IMR-90 (cell line): ENCODE data around the gene KRT1. TPM values are rescaled to one million over a fixed set of nuclear protein-coding genes. Genes with fewer than 3 reads are reported as not detected.
"Not testable (repeated sequence)": the region's sequence is repeated elsewhere in the genome, so short reads cannot be mapped to it uniquely, and the experiment has no call there.

Experiments
- ATAC-seq: fragments of 200-7000 bp; cut with Tn5 transposase; 2 replicates; pipeline ENCODE4 v1.9.1; 2020; ENCODE audit warnings: low read depth, mild to moderate bottlenecking, moderate library complexity
- BruUV-seq: library from RNA; stranded (reverse); fragments of 400-500 nt; replicated peaks from 2 replicates; lab custom pipeline; 2021; lab: Mats Ljungman, UMichigan
- CTCF ChIA-PET: fragments of 300-600 bp; formaldehyde crosslinking; extraction: SDS; loops from one replicate; lab custom pipeline; 2021; ENCODE audit warnings: antibody characterized with exemption; lab: Yijun Ruan, JAX
- POLR2A ChIA-PET: fragments of 300-600 bp; sonication (Branson Sonifier 250); formaldehyde crosslinking; loops from one replicate; lab custom pipeline; 2022; ENCODE audit warnings: antibody characterized with exemption; ENCODE audit not compliant: unreplicated experiment; lab: Charles Lee
- DNase-seq: peaks from one replicate; pipeline ENCODE4 v3.0.0; 2013
- H2AFZ ChIP-seq: replicated peaks from 2 replicates; pipeline ENCODE3; 2013; ENCODE audit warnings: low read length, mild to moderate bottlenecking; ENCODE audit not compliant: poor library complexity
- H2AK5ac ChIP-seq: 2 replicates; pipeline ENCODE4 v1.6.1; 2013; ENCODE audit warnings: low read depth, low read length, inconsistent platforms
- H2AK9ac ChIP-seq: replicated peaks from 2 replicates; pipeline ENCODE3; 2013; ENCODE audit warnings: mild to moderate bottlenecking, low read depth, low read length, moderate library complexity; ENCODE audit not compliant: poor library complexity
- H2BK120ac ChIP-seq: 2 replicates; pipeline ENCODE4 v1.6.1; 2013; ENCODE audit warnings: low read depth, low read length, inconsistent platforms
- H2BK15ac ChIP-seq: 3 replicates; pipeline ENCODE4 v1.6.1; 2013; ENCODE audit warnings: low read depth, low read length, inconsistent platforms
- H2BK20ac ChIP-seq: 2 replicates; pipeline ENCODE4 v1.6.1; 2013; ENCODE audit warnings: low read depth, mild to moderate bottlenecking, inconsistent platforms, low read length, moderate library complexity
- H2BK5ac ChIP-seq: 2 replicates; pipeline ENCODE4 v1.6.1; 2013; ENCODE audit warnings: mild to moderate bottlenecking, low read depth, low read length, inconsistent platforms; ENCODE audit not compliant: poor library complexity, severe bottlenecking
- H3K14ac ChIP-seq: replicated peaks from 2 replicates; pipeline ENCODE4 v1.6.1; 2013; ENCODE audit warnings: low read depth, low read length, inconsistent platforms
- H3K18ac ChIP-seq: 2 replicates; pipeline ENCODE4 v1.6.1; 2013; ENCODE audit warnings: low read depth, low read length, control low read depth
- H3K23ac ChIP-seq: 2 replicates; pipeline ENCODE4 v1.6.1; 2013; ENCODE audit warnings: low read depth, low read length, inconsistent platforms
- H3K27ac ChIP-seq: 2 replicates; pipeline ENCODE4 v1.5.1; 2013; ENCODE audit warnings: mild to moderate bottlenecking, control low read depth, low read length; ENCODE audit not compliant: insufficient read depth
- H3K27me3 ChIP-seq: 2 replicates; pipeline ENCODE4 v1.6.1; 2013; ENCODE audit warnings: low read length; ENCODE audit not compliant: control insufficient read depth, insufficient read depth
- H3K36me3 ChIP-seq: 2 replicates; pipeline ENCODE4 v1.6.1; 2013; ENCODE audit warnings: low read length, mixed read lengths; ENCODE audit not compliant: control insufficient read depth, insufficient read depth
- H3K4ac ChIP-seq: 2 replicates; pipeline ENCODE4 v1.6.1; 2013; ENCODE audit warnings: low read depth, low read length, inconsistent platforms
- H3K4me1 ChIP-seq: 2 replicates; pipeline ENCODE4 v1.6.1; 2013; ENCODE audit warnings: low read length, mixed read lengths; ENCODE audit not compliant: control insufficient read depth, insufficient read depth
- H3K4me2 ChIP-seq: 2 replicates; pipeline ENCODE4 v1.6.1; 2013; ENCODE audit warnings: low read depth, mild to moderate bottlenecking, control low read depth, low read length, moderate library complexity
- H3K4me3 ChIP-seq: 2 replicates; pipeline ENCODE4 v1.5.1; 2013; ENCODE audit warnings: low read depth, mild to moderate bottlenecking, control low read depth, low read length, moderate library complexity; ENCODE audit not compliant: insufficient read depth
- H3K56ac ChIP-seq: 2 replicates; pipeline ENCODE4 v1.6.1; 2013; ENCODE audit warnings: low read length, inconsistent platforms; ENCODE audit not compliant: insufficient read depth; ENCODE audit errors: extremely low read depth
- H3K79me1 ChIP-seq, 2 experiments: 2 replicates each; pipeline ENCODE4 v1.6.1; 2013; ENCODE audit warnings: low read length in 2 of 2, inconsistent platforms in 1 of 2, low read depth in 1 of 2
- H3K9ac ChIP-seq: 2 replicates; pipeline ENCODE4 v1.6.1; 2013; ENCODE audit warnings: low read depth, low read length, control low read depth
- H3K9me1 ChIP-seq: 2 replicates; pipeline ENCODE4 v1.6.1; 2013; ENCODE audit warnings: low read length, inconsistent platforms; ENCODE audit not compliant: insufficient read depth
- H3K9me3 ChIP-seq: 2 replicates; pipeline ENCODE4 v1.6.1; 2013; ENCODE audit warnings: low read length; ENCODE audit not compliant: control insufficient read depth, insufficient read depth
- H4K20me1 ChIP-seq: 2 replicates; pipeline ENCODE4 v1.6.1; 2013; ENCODE audit warnings: low read length, inconsistent platforms; ENCODE audit not compliant: insufficient read depth
- H4K5ac ChIP-seq: 2 replicates; pipeline ENCODE4 v1.6.1; 2013; ENCODE audit warnings: mild to moderate bottlenecking, low read depth, low read length, control low read depth
- H4K8ac ChIP-seq, 2 experiments: 2 replicates each; pipeline ENCODE4 v1.6.1; 2013; ENCODE audit warnings: low read depth in 2 of 2, low read length in 2 of 2, control low read depth in 1 of 2, inconsistent platforms in 1 of 2
- H4K91ac ChIP-seq: 2 replicates; pipeline ENCODE4 v1.6.1; 2013; ENCODE audit warnings: low read depth, low read length, inconsistent platforms; ENCODE audit not compliant: insufficient read depth
- SMC3 ChIP-seq: fragments of 150-350 bp; IDR thresholded peaks from 2 replicates; pipeline ENCODE4 v1.6.1; 2016; ENCODE audit warnings: low read depth, mild to moderate bottlenecking, antibody characterized with exemption, low read length, moderate library complexity
- whole genome bisulfite sequencing, 2 experiments: methylation state at CpG; one replicate each; pipeline versions ENCODE4 v1.1.5 to v1.1.7; 2013; ENCODE audit warnings: missing lambda C conversion rate in 2 of 2; ENCODE audit not compliant: insufficient read length in 1 of 2; ENCODE audit errors: extremely low coverage in 2 of 2; 5-methylcytosine and 5-hydroxymethylcytosine counted together
- dilution Hi-C: fragments of 300-500 bp; cut with HindIII; formaldehyde crosslinking; loops from one replicate; pipeline ENCODE4 v1.14.3; 2018; ENCODE audit warnings: low sequenced_read_pairs; ENCODE audit not compliant: unreplicated experiment
- in situ Hi-C: fragments of 300-500 bp; cut with MboI; formaldehyde crosslinking; loops from 3 replicates; pipeline ENCODE4 v1.14.3; 2019; ENCODE audit warnings: low sequenced_read_pairs, inconsistent platforms, mixed read lengths
- intact Hi-C: fragments of 100-400 bp; cut with micrococcal nuclease; formaldehyde crosslinking; loops from 2 replicates; pipeline ENCODE4 v1.10.0; 2022
- polyA plus RNA-seq, 3 experiments: library from polyadenylated mRNA; depleted of rRNA; stranded (reverse); fragments of >200 nt; gene quantifications; 2 replicates each; pipeline ENCODE4 v1.2.3, GENCODE V29; 2012; ENCODE audit warnings: low replicate concordance in 1 of 3
- total RNA-seq: library from RNA; depleted of rRNA; stranded (reverse); fragments of >200 nt; gene quantifications from 2 replicates; pipeline ENCODE4 v1.2.3, GENCODE V29; 2012

KRT1 gene
- total and polyA plus RNA-seq, 2 of the 4 experiments (the other 2 are of a cell fraction): not detected

DNA sequence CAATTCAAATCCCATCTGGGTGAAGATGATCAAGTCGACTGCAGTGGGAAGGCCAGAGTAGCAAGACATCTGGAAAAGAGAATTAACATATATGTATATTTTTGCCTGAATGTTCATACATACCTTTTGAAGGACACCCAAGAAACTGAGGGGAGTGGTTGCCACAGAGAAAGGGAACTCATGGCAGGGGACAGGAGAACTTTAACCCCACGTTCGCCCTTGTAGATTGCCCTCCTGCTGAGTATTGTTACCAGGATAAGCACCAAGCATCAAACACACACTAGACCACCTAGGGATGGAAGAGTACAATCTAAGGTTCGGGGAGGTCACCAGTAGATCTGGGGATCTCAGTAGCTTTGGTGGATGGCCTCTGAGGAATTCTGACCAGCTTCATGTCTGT lies 9.7 kb downstream of the KRT1 start:
- Histone ChIP-seq H2BK120ac (no peak overlapping the region), H2AFZ (no peak overlapping the region), H4K20me1 (no peaks in the 10 kb centered on the region), H2AK9ac (no peak overlapping the region), H3K4me2 (no peak overlapping the region), H3K9me3 (no peaks in the 10 kb centered on the region), H3K27ac (no peak overlapping the region), H4K91ac (no peak overlapping the region), H3K4ac (no peak overlapping the region), H3K9ac (no peak overlapping the region), H3K56ac (no peak overlapping the region), H3K23ac (no peak overlapping the region), H3K79me1 (no peaks in the 10 kb centered on the region), H2BK20ac (no peak overlapping the region), H3K9me1 (no peaks in the 10 kb centered on the region), H3K4me3 (no peak overlapping the region), H4K5ac (no peak overlapping the region), H3K27me3 (peaks cover 15% of the 10 kb centered on the region), H3K14ac (no peak overlapping the region), H3K36me3 (no peaks in the 10 kb centered on the region), H4K8ac (no peak overlapping the region), H2BK15ac (no peak overlapping the region), H3K4me1 (no peaks in the 10 kb centered on the region), H2BK5ac (no peak overlapping the region), H2AK5ac (no peak overlapping the region), H3K18ac (no peak overlapping the region)
- DNase-seq (no peak), ATAC-seq (no peak)
- no peak for TF ChIP-seq SMC3
- intact Hi-C loops (no loop called here), in situ Hi-C loops (no loop called here), dilution Hi-C loops (no loop called here)
- no TSS peak for BruUV-seq
- CTCF ChIA-PET: no interaction called here
- WGBS, 2 experiments: no CpG with 5 or more reads among the region's 4 CpGs
- POLR2A ChIA-PET: no interaction called here

DNA sequence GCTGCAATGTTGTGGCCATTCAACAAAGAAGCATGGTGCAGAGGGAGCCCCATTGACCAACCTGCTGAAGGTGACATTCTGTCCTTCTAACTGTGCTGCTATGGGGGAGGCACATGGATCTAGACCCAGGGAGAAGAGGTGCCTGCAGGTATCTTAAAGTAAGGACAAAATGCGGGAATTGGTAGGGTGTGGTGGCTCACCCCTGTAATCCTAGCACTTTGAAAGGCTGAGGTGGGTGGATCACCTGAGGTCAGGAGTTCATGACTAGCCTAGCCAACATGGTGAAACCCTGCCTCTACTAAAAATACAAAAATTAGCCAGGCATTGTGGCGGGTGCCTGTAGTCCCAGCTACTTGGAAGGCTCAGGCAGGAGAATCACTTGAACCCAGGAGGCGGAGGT lies 10.3 kb downstream of the KRT1 start:
- CTCF ChIA-PET, dilution Hi-C loops, H2BK15ac ChIP-seq, H3K56ac ChIP-seq, H3K4me3 ChIP-seq, H3K23ac ChIP-seq, H3K36me3 ChIP-seq, H2BK5ac ChIP-seq, H3K4me2 ChIP-seq, H3K9ac ChIP-seq, ATAC-seq, intact Hi-C loops, H4K91ac ChIP-seq, H4K5ac ChIP-seq, H3K27ac ChIP-seq, H2BK20ac ChIP-seq, H3K4ac ChIP-seq, H3K14ac ChIP-seq, H3K9me1 ChIP-seq, H3K9me3 ChIP-seq, H2BK120ac ChIP-seq, H2AK9ac ChIP-seq, H3K18ac ChIP-seq, H4K8ac ChIP-seq, DNase-seq, H2AFZ ChIP-seq, H3K4me1 ChIP-seq, H3K79me1 ChIP-seq, H2AK5ac ChIP-seq, POLR2A ChIA-PET, BruUV-seq, H4K20me1 ChIP-seq: not testable (repeated sequence)
- in situ Hi-C loops: loop anchor here (5.0 kb wide), 1 partner anchor 47 kb away; no protein-coding TSS in a partner anchor
- no CpG with 5 or more reads among the region's 3 CpGs for WGBS, 2 experiments
- H3K27me3 ChIP-seq: peaks cover 16% of the 10 kb centered on the region
